Heart left ventricle (tissue), 13 donors: ENCODE measurements around the gene DCAF17.

Experiments
- POLR2A ChIP-seq, 2 donors: fragments of 450-650 bp; IDR thresholded peaks; one replicate each; pipeline ENCODE4 v1.6.1; 2017; ENCODE audit warnings: antibody characterized with exemption in 2 of 2, mild to moderate bottlenecking in 2 of 2, moderate library complexity in 2 of 2
- TF ChIP-seq, protein P1 (sequence below), 12 donors: fragments of 200-600 bp; sonication (generic) in 4 of 12; IDR thresholded peaks; one replicate each; pipeline versions ENCODE4 v1.5.0 to v1.8.0; 2018 to 2022; ENCODE audit warnings: antibody characterized with exemption in 12 of 12, mild to moderate bottlenecking in 5 of 12
- donor health status: ischemic (EF 13 %, LVEDD 7.1; RV severe dilation, severe dysfunction).
- donor health status: DM: no; HTN: yes; CAD: no.
- donor health status: DM: no; HTN: no; CAD: no.
- donor health status: ischemic (EF 25% LVEDD 6.9; RV normal size, moderate dysfunction).
- donor health status: ischemic (EF 25% LVEDD 5.7; RV mildly dilated, moderate dysfunction).
- donor health status: ischemic (EF 35%, LVEDD 5.7; RV mildly dilated, moderate dysfunction).
- donor health status: nonischemic (EF 11% LVEDD 7.7; RV severe dilation, severe dysfunction).
- donor health status: DM: yes; HTN: yes; CAD: no.
- donor health status: PGD.
- donor health status: ischemic (EF 29% LVEDD 5.4; RV normal size, mild dysfunction).
- donor health status: nonischemic (EF 23%, LVEDD 6.1; RV moderate dilation, normal function).

DNA sequence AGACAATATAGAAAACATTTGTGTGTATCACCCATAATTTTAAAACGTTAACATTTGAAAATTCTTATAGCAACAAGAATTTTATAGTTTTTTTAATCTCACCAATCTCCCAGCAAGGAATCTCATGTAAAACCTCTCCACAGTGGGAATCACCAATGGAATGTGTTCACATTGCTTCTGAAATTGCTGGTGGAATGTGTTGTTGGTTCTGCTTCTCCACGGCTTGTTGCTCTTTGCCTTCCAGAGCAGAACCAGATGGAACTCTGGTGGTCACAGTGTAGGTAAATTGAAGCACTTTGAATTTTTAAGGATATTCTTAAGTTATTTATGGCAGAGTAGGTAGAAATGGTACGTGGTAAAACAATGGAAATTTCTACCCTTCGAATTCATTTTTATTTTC, 35.1 kb downstream of the DCAF17 start:
- TF ChIP-seq, protein P1, sequence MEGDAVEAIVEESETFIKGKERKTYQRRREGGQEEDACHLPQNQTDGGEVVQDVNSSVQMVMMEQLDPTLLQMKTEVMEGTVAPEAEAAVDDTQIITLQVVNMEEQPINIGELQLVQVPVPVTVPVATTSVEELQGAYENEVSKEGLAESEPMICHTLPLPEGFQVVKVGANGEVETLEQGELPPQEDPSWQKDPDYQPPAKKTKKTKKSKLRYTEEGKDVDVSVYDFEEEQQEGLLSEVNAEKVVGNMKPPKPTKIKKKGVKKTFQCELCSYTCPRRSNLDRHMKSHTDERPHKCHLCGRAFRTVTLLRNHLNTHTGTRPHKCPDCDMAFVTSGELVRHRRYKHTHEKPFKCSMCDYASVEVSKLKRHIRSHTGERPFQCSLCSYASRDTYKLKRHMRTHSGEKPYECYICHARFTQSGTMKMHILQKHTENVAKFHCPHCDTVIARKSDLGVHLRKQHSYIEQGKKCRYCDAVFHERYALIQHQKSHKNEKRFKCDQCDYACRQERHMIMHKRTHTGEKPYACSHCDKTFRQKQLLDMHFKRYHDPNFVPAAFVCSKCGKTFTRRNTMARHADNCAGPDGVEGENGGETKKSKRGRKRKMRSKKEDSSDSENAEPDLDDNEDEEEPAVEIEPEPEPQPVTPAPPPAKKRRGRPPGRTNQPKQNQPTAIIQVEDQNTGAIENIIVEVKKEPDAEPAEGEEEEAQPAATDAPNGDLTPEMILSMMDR (IDR thresholded peaks at IDR 0.05): no peak
- no peak for TF ChIP-seq POLR2A (IDR thresholded peaks at IDR 0.05)
